Endothelial cell of umbilical vein (primary cell): Measurements from ENCODE around the gene MMRN2. TPM values are rescaled to one million over a fixed set of nuclear protein-coding genes. Genes with fewer than 3 reads are reported as not detected.

Experiments used
- BruUV-seq: library from RNA; stranded (reverse); fragments of 400-500 nt; replicated peaks from 2 replicates; lab custom pipeline; 2021; lab: Mats Ljungman, UMichigan
- CTCF ChIA-PET: fragments of 300-600, 350-600 bp; sonication (Branson Sonifier 250); formaldehyde crosslinking; loops from one replicate; lab custom pipeline; 2021; ENCODE audit warnings: antibody characterized with exemption, inconsistent platforms; lab: Charles Lee
- POLR2A ChIA-PET: fragments of 300-600, 350-600 bp; sonication (Branson Sonifier 250); formaldehyde crosslinking; loops from one replicate; lab custom pipeline; 2021; ENCODE audit warnings: antibody characterized with exemption, inconsistent platforms; lab: Charles Lee
- DNase-seq: peaks from one replicate; pipeline ENCODE4 v3.0.0-alpha.2; 2011; ENCODE audit warnings: low read depth, low spot score
- FAIRE-seq: peaks from 2 replicates; lab custom pipeline; 2011; peaks lifted over from hg19 to GRCh38; lab: Jason Lieb, UNC
- H2AFZ ChIP-seq: 2 replicates; pipeline ENCODE4 v1.6.0; 2012; ENCODE audit warnings: low read depth, low read length, control low read depth, inconsistent platforms
- H3K27ac ChIP-seq: 2 replicates; pipeline ENCODE4 v1.5.1; 2011; ENCODE audit warnings: low read depth, mild to moderate bottlenecking, control low read depth, low read length, moderate library complexity; ENCODE audit not compliant: insufficient read depth
- H3K27me3 ChIP-seq, 2 experiments: 2 replicates each; pipeline versions ENCODE4 v1.6.0 to v1.6.1; 2011; ENCODE audit warnings: low read length in 2 of 2, mixed read lengths in 1 of 2; ENCODE audit not compliant: control insufficient read depth in 2 of 2, insufficient read depth in 2 of 2
- H3K36me3 ChIP-seq, 2 experiments: 2 replicates in 1 of 2; 3 replicates in 1 of 2; pipeline ENCODE4 v1.5.1; 2011; ENCODE audit warnings: low read length in 2 of 2, mild to moderate bottlenecking in 1 of 2, moderate library complexity in 1 of 2; ENCODE audit not compliant: control insufficient read depth in 2 of 2, insufficient read depth in 2 of 2; ENCODE audit errors: extremely low read depth in 1 of 2
- H3K4me1 ChIP-seq: 3 replicates; pipeline ENCODE4 v1.5.1; 2011; ENCODE audit warnings: mild to moderate bottlenecking, low read length; ENCODE audit not compliant: control insufficient read depth, insufficient read depth; ENCODE audit errors: extremely low read depth
- H3K4me2 ChIP-seq: 2 replicates; pipeline ENCODE4 v1.6.1; 2011; ENCODE audit warnings: low read length, control low read depth, mixed read lengths; ENCODE audit not compliant: insufficient read depth
- H3K4me3 ChIP-seq, 3 experiments: fragments of 200-600 bp in 1 of 3; sonication (generic), shearing (Covaris generic) in 1 of 3; replicated peaks in 1 of 3; 2 replicates each; pipeline ENCODE4 v1.5.1; 2011 to 2016; ENCODE audit warnings: control low read depth in 3 of 3, low read length in 3 of 3, mild to moderate bottlenecking in 2 of 3, inconsistent platforms in 1 of 3, low read depth in 1 of 3, moderate library complexity in 1 of 3; ENCODE audit not compliant: insufficient read depth in 1 of 3
- H3K79me2 ChIP-seq: 2 replicates; pipeline ENCODE4 v1.6.0; 2012; ENCODE audit warnings: low read length, inconsistent platforms; ENCODE audit not compliant: control insufficient read depth, insufficient read depth
- H3K9ac ChIP-seq: replicated peaks from 2 replicates; pipeline ENCODE3; 2011; ENCODE audit warnings: low read length, control low read depth; ENCODE audit not compliant: insufficient read depth; ENCODE audit errors: extremely low read depth
- H3K9me1 ChIP-seq: replicated peaks from 3 replicates; pipeline ENCODE4 v1.6.0; 2011; ENCODE audit warnings: mild to moderate bottlenecking, low read length; ENCODE audit not compliant: control insufficient read depth, insufficient read depth; ENCODE audit errors: extremely low read depth
- H3K9me3 ChIP-seq: replicated peaks from 2 replicates; pipeline ENCODE4 v1.5.1; 2012; ENCODE audit warnings: low read length, inconsistent platforms; ENCODE audit not compliant: control insufficient read depth, insufficient read depth
- H4K20me1 ChIP-seq: replicated peaks from 2 replicates; pipeline ENCODE3; 2011; ENCODE audit warnings: mild to moderate bottlenecking, low read length; ENCODE audit not compliant: control insufficient read depth, insufficient read depth; ENCODE audit errors: extremely low read depth
- FOS ChIP-seq: IDR thresholded peaks from 2 replicates; pipeline ENCODE4 v1.6.1; 2011; ENCODE audit warnings: mild to moderate bottlenecking, low read length, moderate library complexity, borderline replicate concordance; ENCODE audit not compliant: insufficient read depth
- GATA2 ChIP-seq: IDR thresholded peaks from 2 replicates; pipeline ENCODE4 v1.7.0; 2011; ENCODE audit warnings: low read depth, mild to moderate bottlenecking, moderate library complexity, mixed read lengths, low read length; ENCODE audit not compliant: insufficient read length, insufficient read depth
- MYC ChIP-seq: IDR thresholded peaks from one replicate; pipeline ENCODE4 v1.6.1; 2011; ENCODE audit warnings: mild to moderate bottlenecking, low read depth, low read length
- POLR2A ChIP-seq: IDR thresholded peaks from 2 replicates; pipeline ENCODE4 v1.6.1; 2012; ENCODE audit warnings: low read depth, mild to moderate bottlenecking, control low read depth, low read length
- POLR2AphosphoS5 ChIP-seq: IDR thresholded peaks from 2 replicates; pipeline ENCODE4 v1.6.1; 2012; ENCODE audit warnings: low read depth, mild to moderate bottlenecking, control low read depth, low read length, moderate library complexity; ENCODE audit not compliant: insufficient read depth
- dilution Hi-C: fragments of 300-500 bp; cut with MboI; formaldehyde crosslinking; loops from one replicate; pipeline ENCODE4 v1.15.0; 2019; ENCODE audit warnings: low sequenced_read_pairs; ENCODE audit not compliant: extremely low pct_ligation_motif_present
- intact Hi-C: fragments of 100-400 bp; cut with micrococcal nuclease; formaldehyde crosslinking; loops from one replicate; pipeline ENCODE4 v1.10.0; 2022
- polyA plus RNA-seq, 4 experiments: library from polyadenylated mRNA; depleted of rRNA in 3 of 4; stranded (reverse) in 3 of 4; unstranded in 1 of 4; fragments of >200 nt; gene quantifications; 2 replicates each; pipeline versions ENCODE4 v1.2.1 to v1.2.3, GENCODE V29; 2011 to 2012; ENCODE audit warnings: missing spikeins in 1 of 4
- total RNA-seq: library from RNA; stranded (reverse); gene quantifications from 2 replicates; pipeline ENCODE4 v1.2.3, GENCODE V29; 2021
- TF ChIP-seq, protein P1 (sequence below), 2 donors: IDR thresholded peaks; 1 replicate in 1 of 2; 2 replicates in 1 of 2; pipeline ENCODE4 v1.5.1; 2011; ENCODE audit warnings: low read length in 2 of 2, mild to moderate bottlenecking in 2 of 2, moderate library complexity in 2 of 2, control low read depth in 1 of 2, inconsistent platforms in 1 of 2, low read depth in 1 of 2; ENCODE audit not compliant: insufficient read depth in 1 of 2; ENCODE audit errors: extremely low read depth in 1 of 2
- TF ChIP-seq, protein P2 (sequence below): IDR thresholded peaks from 2 replicates; pipeline ENCODE4 v1.6.1; 2011; ENCODE audit not compliant: insufficient read depth, insufficient read length

The MMRN2 gene
- total and polyA plus RNA-seq, 2 donors (not counting 3 experiments of a cell fraction or from before 2014, with no cell fraction given), result 154 to 169 TPM

- BruUV-seq, result no TSS peak
- H3K4me3 ChIP-seq, result no peak overlapping the region
- H3K36me3 ChIP-seq, result no peaks in the 10 kb centered on the region
- no peak overlapping the region for H3K27ac ChIP-seq
- FAIRE-seq (no peak), DNase-seq (no peak)
- dilution Hi-C loops (no loop called here), intact Hi-C loops (no loop called here)
- no peak overlapping the region for H2AFZ ChIP-seq
- CTCF ChIA-PET, result no interaction called here
- POLR2A ChIA-PET, result no interaction called here
- no peaks in the 10 kb centered on the region for H3K9me1 ChIP-seq
- no peaks in the 10 kb centered on the region for H3K79me2 ChIP-seq
- no peaks in the 10 kb centered on the region for H3K9me3 ChIP-seq
- H4K20me1 ChIP-seq, result no peaks in the 10 kb centered on the region
- TF ChIP-seq POLR2AphosphoS5 (no peak), POLR2A (no peak), MYC (no peak), GATA2 (no peak), FOS (no peak)
- TF ChIP-seq, protein P1, sequence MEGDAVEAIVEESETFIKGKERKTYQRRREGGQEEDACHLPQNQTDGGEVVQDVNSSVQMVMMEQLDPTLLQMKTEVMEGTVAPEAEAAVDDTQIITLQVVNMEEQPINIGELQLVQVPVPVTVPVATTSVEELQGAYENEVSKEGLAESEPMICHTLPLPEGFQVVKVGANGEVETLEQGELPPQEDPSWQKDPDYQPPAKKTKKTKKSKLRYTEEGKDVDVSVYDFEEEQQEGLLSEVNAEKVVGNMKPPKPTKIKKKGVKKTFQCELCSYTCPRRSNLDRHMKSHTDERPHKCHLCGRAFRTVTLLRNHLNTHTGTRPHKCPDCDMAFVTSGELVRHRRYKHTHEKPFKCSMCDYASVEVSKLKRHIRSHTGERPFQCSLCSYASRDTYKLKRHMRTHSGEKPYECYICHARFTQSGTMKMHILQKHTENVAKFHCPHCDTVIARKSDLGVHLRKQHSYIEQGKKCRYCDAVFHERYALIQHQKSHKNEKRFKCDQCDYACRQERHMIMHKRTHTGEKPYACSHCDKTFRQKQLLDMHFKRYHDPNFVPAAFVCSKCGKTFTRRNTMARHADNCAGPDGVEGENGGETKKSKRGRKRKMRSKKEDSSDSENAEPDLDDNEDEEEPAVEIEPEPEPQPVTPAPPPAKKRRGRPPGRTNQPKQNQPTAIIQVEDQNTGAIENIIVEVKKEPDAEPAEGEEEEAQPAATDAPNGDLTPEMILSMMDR (IDR thresholded peaks at IDR 0.05; ENCODE audit: extremely low read depth in 1 of 2, insufficient read depth in 1 of 2, low read depth in 1 of 2, low read length in 2 of 2), result no peak
- TF ChIP-seq, protein P2, sequence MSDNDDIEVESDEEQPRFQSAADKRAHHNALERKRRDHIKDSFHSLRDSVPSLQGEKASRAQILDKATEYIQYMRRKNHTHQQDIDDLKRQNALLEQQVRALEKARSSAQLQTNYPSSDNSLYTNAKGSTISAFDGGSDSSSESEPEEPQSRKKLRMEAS, result no peak
- H3K9ac ChIP-seq, result no peak overlapping the region
- H3K4me1 ChIP-seq, result peaks cover 3% of the 10 kb centered on the region
- peaks cover 2 to 3% of the 10 kb centered on the region in 2 experiments for H3K27me3 ChIP-seq
- no peak overlapping the region for H3K4me2 ChIP-seq
Observed at GRCh38 chr10:86976362-86977056, 19.1 kb upstream of the MMRN2 start.
